B cell (primary cell): ENCODE data around the gene LAMB1. TPM values are rescaled to one million over a fixed set of nuclear protein-coding genes. Genes with fewer than 3 reads are reported as not detected.

Source experiments
- ATAC-seq: fragments of 200-7000 bp; cut with Tn5 transposase; one replicate; pipeline ENCODE4 v1.10.0; 2021; ENCODE audit warnings: low read depth, mild to moderate bottlenecking, moderate number of reproducible peaks, moderate library complexity
- CTCF ChIA-PET: fragments of 350-600 bp; sonication (Branson Sonifier 250); formaldehyde crosslinking; loops from one replicate; lab custom pipeline; 2021; ENCODE audit warnings: antibody characterized with exemption, inconsistent platforms; lab: Charles Lee
- POLR2A ChIA-PET: fragments of 350-600 bp; sonication (Branson Sonifier 250); formaldehyde crosslinking; loops from one replicate; lab custom pipeline; 2021; ENCODE audit warnings: antibody characterized with exemption; lab: Charles Lee
- DNase-seq: peaks from one replicate; pipeline ENCODE4 v3.0.0; 2013
- H2AFZ ChIP-seq: 2 replicates; pipeline ENCODE4 v1.6.1; 2012; ENCODE audit warnings: mild to moderate bottlenecking, low read depth, low read length; ENCODE audit not compliant: insufficient read depth, poor library complexity, severe bottlenecking
- H3K27ac ChIP-seq, 2 donors: 1 replicate in 1 of 2; 2 replicates in 1 of 2; pipeline ENCODE4 v1.5.1; 2012 to 2013; ENCODE audit warnings: low read length in 2 of 2, mild to moderate bottlenecking in 2 of 2, moderate library complexity in 1 of 2
- H3K27me3 ChIP-seq, 4 experiments: fragments of 200-600 bp in 1 of 4; sonication (generic) in 1 of 4; replicated peaks in 1 of 4; 1 replicate in 2 of 4; 2 replicates in 2 of 4; pipeline versions ENCODE4 v1.6.1 to v1.7.0; 2013 to 2016; ENCODE audit warnings: low read length in 3 of 4, mild to moderate bottlenecking in 2 of 4, mixed read lengths in 1 of 4, moderate library complexity in 1 of 4; ENCODE audit not compliant: insufficient read depth in 4 of 4, control insufficient read depth in 3 of 4; ENCODE audit errors: control extremely low read depth in 1 of 4
- H3K36me3 ChIP-seq, 2 experiments: replicated peaks in 1 of 2; 1 replicate in 1 of 2; 2 replicates in 1 of 2; pipeline versions ENCODE4 v1.6.1 to v1.7.1; 2013; ENCODE audit warnings: low read length in 1 of 2; ENCODE audit not compliant: insufficient read depth in 2 of 2, control insufficient read depth in 1 of 2; ENCODE audit errors: control extremely low read depth in 1 of 2, extremely low read depth in 1 of 2
- H3K4me1 ChIP-seq, 2 donors: fragments of 200-600 bp in 1 of 2; sonication (generic) in 1 of 2; 1 replicate in 1 of 2; 2 replicates in 1 of 2; pipeline versions ENCODE4 v1.5.1 to v1.6.1; 2013 to 2017; ENCODE audit warnings: low read length in 2 of 2; ENCODE audit not compliant: control insufficient read depth in 2 of 2, insufficient read depth in 2 of 2
- H3K4me2 ChIP-seq: replicated peaks from 2 replicates; pipeline ENCODE3; 2012; ENCODE audit warnings: mild to moderate bottlenecking, low read depth, low read length; ENCODE audit not compliant: poor library complexity, severe bottlenecking
- H3K4me3 ChIP-seq, 5 experiments: fragments of 200-600 bp in 1 of 5; sonication (generic) in 1 of 5; 1 replicate in 3 of 5; 2 replicates in 2 of 5; pipeline versions ENCODE4 v1.5.1 to v1.7.0; 2011 to 2016; ENCODE audit warnings: low read length in 4 of 5, mild to moderate bottlenecking in 4 of 5, low read depth in 2 of 5, control low read depth in 1 of 5, moderate library complexity in 1 of 5; ENCODE audit not compliant: insufficient read depth in 1 of 5; ENCODE audit errors: control extremely low read depth in 1 of 5, extremely low read depth in 1 of 5
- H3K79me2 ChIP-seq: fragments of 200-600 bp; sonication (generic); one replicate; pipeline ENCODE4 v1.6.0; 2016; ENCODE audit warnings: low read length; ENCODE audit not compliant: control insufficient read depth, insufficient read depth
- H3K9ac ChIP-seq: fragments of 200-600 bp; sonication (generic); 2 replicates; pipeline ENCODE4 v1.6.1; 2017; ENCODE audit warnings: mild to moderate bottlenecking, low read length, moderate library complexity
- H3K9me3 ChIP-seq, 3 donors: one replicate each; pipeline versions ENCODE4 v1.6.1 to v1.7.1; 2013; ENCODE audit warnings: low read length in 2 of 3; ENCODE audit not compliant: control insufficient read depth in 2 of 3, insufficient read depth in 1 of 3; ENCODE audit errors: control extremely low read depth in 1 of 3
- H4K20me1 ChIP-seq: 2 replicates; pipeline ENCODE4 v1.6.0; 2012; ENCODE audit warnings: mild to moderate bottlenecking, low read length; ENCODE audit not compliant: insufficient read depth, control insufficient read depth, poor library complexity, severe bottlenecking
- H3K27ac Mint-ChIP-seq: one replicate; pipeline ENCODE4 v1.8.0; 2021; ENCODE audit warnings: mixed read lengths
- H3K27me3 Mint-ChIP-seq: one replicate; pipeline ENCODE4 v1.8.0; 2021; ENCODE audit warnings: mixed read lengths
- H3K4me1 Mint-ChIP-seq: one replicate; pipeline ENCODE4 v1.8.0; 2021; ENCODE audit warnings: mixed read lengths
- H3K4me3 Mint-ChIP-seq: one replicate; pipeline ENCODE4 v1.8.0; 2021; ENCODE audit warnings: mixed read lengths
- H3K9me3 Mint-ChIP-seq: one replicate; pipeline ENCODE4 v1.8.0; 2022; ENCODE audit warnings: mixed read lengths; ENCODE audit not compliant: insufficient read depth
- EZH2 ChIP-seq: IDR thresholded peaks from 2 replicates; pipeline ENCODE4 v1.6.1; 2012; ENCODE audit warnings: borderline replicate concordance, low read depth, mild to moderate bottlenecking, moderate library complexity, low read length; ENCODE audit not compliant: insufficient read depth, poor library complexity, severe bottlenecking
- WGBS: methylation state at CpG from one replicate; pipeline ENCODE4 v1.1.5; 2013; ENCODE audit warnings: missing lambda C conversion rate; ENCODE audit not compliant: insufficient coverage; 5-methylcytosine and 5-hydroxymethylcytosine counted together
- intact Hi-C: fragments of 100-400 bp; cut with micrococcal nuclease; formaldehyde crosslinking; loops from one replicate; pipeline ENCODE4 v1.10.0; 2022
- polyA plus RNA-seq: library from polyadenylated mRNA; depleted of rRNA; stranded (reverse); fragments of >200 nt; gene quantifications from 2 replicates; pipeline ENCODE4 v1.2.3, GENCODE V29; 2012
- total RNA-seq, 2 donors: library from RNA; stranded (reverse); fragments of 120-200 nt in 1 of 2; gene quantifications; 1 replicate in 1 of 2; 2 replicates in 1 of 2; pipeline versions ENCODE4 v1.2.3 to v1.2.4, GENCODE V29; 2013 to 2022
- TF ChIP-seq, protein P1 (sequence below): fragments of 200-600 bp; IDR thresholded peaks from one replicate; pipeline ENCODE4 v1.8.0; 2022; ENCODE audit warnings: antibody characterized with exemption, mild to moderate bottlenecking

Gene LAMB1
- total and polyA plus RNA-seq, 2 donors (not counting 1 experiment from before 2014, with no cell fraction given), result not detected

DNA sequence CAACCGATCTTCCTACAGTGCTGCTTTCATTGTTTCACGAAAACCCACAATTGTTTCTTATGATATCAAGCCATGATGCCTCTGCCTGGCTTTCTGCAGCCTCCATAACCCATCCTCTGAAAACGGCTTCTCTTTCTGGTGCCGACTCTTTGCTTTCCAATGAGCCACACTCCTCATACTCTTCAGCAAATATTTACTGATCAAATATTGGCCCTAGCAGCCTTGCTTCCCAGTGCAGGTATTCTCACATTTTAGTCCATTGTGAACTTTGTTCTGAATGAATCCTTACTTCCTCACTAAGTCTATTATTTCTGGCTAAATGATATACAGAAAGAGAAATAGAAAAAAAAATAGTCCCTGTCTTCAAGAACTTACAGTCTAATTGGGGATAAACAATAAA, 35.5 kb downstream of the LAMB1 start:
- H3K4me2 ChIP-seq, result no peak overlapping the region
- no peaks in the 10 kb centered on the region for H3K79me2 ChIP-seq
- DNase-seq, result no peak
- H3K4me1 Mint-ChIP-seq, result no peaks in the 10 kb centered on the region
- TF ChIP-seq, protein P1, sequence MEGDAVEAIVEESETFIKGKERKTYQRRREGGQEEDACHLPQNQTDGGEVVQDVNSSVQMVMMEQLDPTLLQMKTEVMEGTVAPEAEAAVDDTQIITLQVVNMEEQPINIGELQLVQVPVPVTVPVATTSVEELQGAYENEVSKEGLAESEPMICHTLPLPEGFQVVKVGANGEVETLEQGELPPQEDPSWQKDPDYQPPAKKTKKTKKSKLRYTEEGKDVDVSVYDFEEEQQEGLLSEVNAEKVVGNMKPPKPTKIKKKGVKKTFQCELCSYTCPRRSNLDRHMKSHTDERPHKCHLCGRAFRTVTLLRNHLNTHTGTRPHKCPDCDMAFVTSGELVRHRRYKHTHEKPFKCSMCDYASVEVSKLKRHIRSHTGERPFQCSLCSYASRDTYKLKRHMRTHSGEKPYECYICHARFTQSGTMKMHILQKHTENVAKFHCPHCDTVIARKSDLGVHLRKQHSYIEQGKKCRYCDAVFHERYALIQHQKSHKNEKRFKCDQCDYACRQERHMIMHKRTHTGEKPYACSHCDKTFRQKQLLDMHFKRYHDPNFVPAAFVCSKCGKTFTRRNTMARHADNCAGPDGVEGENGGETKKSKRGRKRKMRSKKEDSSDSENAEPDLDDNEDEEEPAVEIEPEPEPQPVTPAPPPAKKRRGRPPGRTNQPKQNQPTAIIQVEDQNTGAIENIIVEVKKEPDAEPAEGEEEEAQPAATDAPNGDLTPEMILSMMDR, result no peak
- no peak for TF ChIP-seq EZH2
- H4K20me1 ChIP-seq, result no peaks in the 10 kb centered on the region
- H3K27me3 ChIP-seq, result peaks cover 0 to 5% (median 0%) of the 10 kb centered on the region in 4 experiments
- ATAC-seq, result no peak
- H3K9me3 Mint-ChIP-seq, result no peaks in the 10 kb centered on the region
- no peaks in the 10 kb centered on the region for H3K36me3 ChIP-seq
- no peaks in the 10 kb centered on the region for H3K4me1 ChIP-seq
- CTCF ChIA-PET, result no interaction called here
- H3K4me3 ChIP-seq, result no peak overlapping the region
- H3K9ac ChIP-seq, result no peak overlapping the region
- POLR2A ChIA-PET, result no interaction called here
- H3K9me3 ChIP-seq, result no peaks in the 10 kb centered on the region
- H3K4me3 Mint-ChIP-seq, result no peak overlapping the region
- 94% methylated on average over 4 of the region's 4 CpGs for WGBS
- no peak overlapping the region for H3K27ac Mint-ChIP-seq
- no peak overlapping the region for H3K27ac ChIP-seq
- H3K27me3 Mint-ChIP-seq, result peaks cover 7% of the 10 kb centered on the region
- intact Hi-C loops, result no loop called here
- H2AFZ ChIP-seq, result no peak overlapping the region

DNA sequence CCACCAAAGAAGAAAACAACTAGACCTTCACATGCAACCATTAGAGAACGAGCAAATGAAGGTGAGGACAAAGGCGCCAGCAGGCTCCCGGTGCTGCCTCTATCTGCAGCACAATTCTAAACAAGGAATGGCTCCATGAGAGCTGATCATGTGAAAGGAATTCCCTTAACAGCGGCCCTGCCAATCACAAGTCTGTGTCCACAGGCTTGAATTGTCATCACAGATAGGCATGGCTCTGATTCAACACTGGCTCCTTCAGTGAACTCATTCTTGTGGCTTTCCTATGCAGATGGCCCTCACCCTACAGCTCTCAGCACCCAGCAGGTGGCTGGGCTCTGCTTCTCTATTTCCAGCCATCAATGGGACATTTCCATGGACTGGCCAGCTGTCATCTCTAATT, 36.2 kb downstream of the LAMB1 start:
- H3K27ac Mint-ChIP-seq, result no peak overlapping the region
- no peaks in the 10 kb centered on the region for H3K4me1 Mint-ChIP-seq
- peaks cover 12% of the 10 kb centered on the region for H3K27me3 Mint-ChIP-seq
- no peaks in the 10 kb centered on the region for H3K4me1 ChIP-seq
- H3K4me3 ChIP-seq, result no peak overlapping the region
- H3K4me3 Mint-ChIP-seq, result no peak overlapping the region
- H3K27me3 ChIP-seq, result peaks cover 0 to 5% (median 0%) of the 10 kb centered on the region in 4 experiments
- ChIA-PET POLR2A (no interaction called here), CTCF (no interaction called here)
- TF ChIP-seq, protein P1, result no peak
- no peak for TF ChIP-seq EZH2
- H3K9ac ChIP-seq, result no peak overlapping the region
- no peaks in the 10 kb centered on the region for H3K9me3 Mint-ChIP-seq
- 96% methylated on average over 4 of the region's 4 CpGs for WGBS
- no peaks in the 10 kb centered on the region for H3K79me2 ChIP-seq
- H3K9me3 ChIP-seq, result no peaks in the 10 kb centered on the region
- intact Hi-C loops, result no loop called here
- DNase-seq (no peak), ATAC-seq (no peak)
- no peak overlapping the region for H3K27ac ChIP-seq
- no peak overlapping the region for H3K4me2 ChIP-seq
- no peaks in the 10 kb centered on the region for H4K20me1 ChIP-seq
- H3K36me3 ChIP-seq, result no peaks in the 10 kb centered on the region
- H2AFZ ChIP-seq, result no peak overlapping the region
